ENCODE results near the gene SCO2. TPM values are rescaled to one million over a fixed set of nuclear protein-coding genes. Genes with fewer than 3 reads are reported as not detected.
"Not testable (repeated sequence)": the region's sequence is repeated elsewhere in the genome, so short reads cannot be mapped to it uniquely, and the experiment has no call there.

The SCO2 gene
- total RNA-seq, 2 donors from 2014 or later: 3.5 to 4.5 TPM

GRCh38 chr22:50522208-50522805 is 3.1 kb downstream of the SCO2 start:
- no peak for DNase-seq (ENCODE audit: low spot score)
- no peaks in the 10 kb centered on the region for H3K9me3 ChIP-seq
- no peak for TF ChIP-seq CTCF (IDR thresholded peaks at IDR 0.05)
- no peaks in the 10 kb centered on the region for H3K27me3 ChIP-seq (replicated peaks; ENCODE audit: insufficient read depth)
- H3K36me3 ChIP-seq: peaks cover 56% of the 10 kb centered on the region
- no peak overlapping the region for H3K4me3 ChIP-seq
- peaks cover 15 to 17% of the 10 kb centered on the region in 2 donors for H3K4me1 ChIP-seq (ENCODE audit: control insufficient read depth in 1 of 2, low read depth in 2 of 2)
- no peak overlapping the region for H3K27ac ChIP-seq
- ATAC-seq (ENCODE audit: insufficient number of reproducible peaks, low FRiP score, low read depth): no peak

- Histone ChIP-seq H3K4me1 (ENCODE audit: control insufficient read depth in 1 of 2, low read depth in 2 of 2) (peaks cover 10 to 14% of the 10 kb centered on the region in 2 donors), H3K27me3 (replicated peaks; ENCODE audit: insufficient read depth) (no peaks in the 10 kb centered on the region), H3K4me3 (no peak overlapping the region), H3K36me3 (peaks cover 58% of the 10 kb centered on the region), H3K27ac (no peak overlapping the region), H3K9me3 (no peaks in the 10 kb centered on the region)
- no peak for ATAC-seq (ENCODE audit: insufficient number of reproducible peaks, low FRiP score, low read depth)
- no peak for TF ChIP-seq CTCF (IDR thresholded peaks at IDR 0.05)
- DNase-seq (ENCODE audit: low spot score): no peak
These were observed 3.7 kb downstream of the SCO2 start for GRCh38 chr22:50521710-50522109.

- Histone ChIP-seq H3K36me3 (peaks cover 61% of the 10 kb centered on the region), H3K27me3 (replicated peaks; ENCODE audit: insufficient read depth) (no peaks in the 10 kb centered on the region), H3K4me3 (no peak overlapping the region), H3K4me1 (ENCODE audit: control insufficient read depth in 1 of 2, low read depth in 2 of 2) (peaks cover 10 to 11% of the 10 kb centered on the region in 2 donors), H3K9me3 (no peaks in the 10 kb centered on the region), H3K27ac (no peak overlapping the region)
- DNase-seq (ENCODE audit: low spot score): no peak
- ATAC-seq (ENCODE audit: insufficient number of reproducible peaks, low FRiP score, low read depth): no peak
- no peak for TF ChIP-seq CTCF (IDR thresholded peaks at IDR 0.05)
These were observed 4.5 kb downstream of the SCO2 start for GRCh38 chr22:50520826-50521453.

GRCh38 chr22:50520184-50520583 is 5.2 kb downstream of the SCO2 start:
- not testable (repeated sequence) for H3K27ac ChIP-seq; H3K9me3 ChIP-seq; H3K27me3 ChIP-seq (replicated peaks; ENCODE audit: insufficient read depth); ATAC-seq (ENCODE audit: insufficient number of reproducible peaks, low FRiP score, low read depth); DNase-seq (ENCODE audit: low spot score); H3K4me3 ChIP-seq
- Histone ChIP-seq H3K4me1 (ENCODE audit: control insufficient read depth in 1 of 2, low read depth in 2 of 2) (peaks cover 10 to 11% of the 10 kb centered on the region in 2 donors), H3K36me3 (peaks cover 61% of the 10 kb centered on the region)

- H3K27me3 ChIP-seq (replicated peaks; ENCODE audit: insufficient read depth): no peaks in the 10 kb centered on the region
- no peak overlapping the region for H3K27ac ChIP-seq
- no peak overlapping the region for H3K4me3 ChIP-seq
- no peak for TF ChIP-seq CTCF (IDR thresholded peaks at IDR 0.05)
- H3K9me3 ChIP-seq: no peaks in the 10 kb centered on the region
- no peak for DNase-seq (ENCODE audit: low spot score)
- H3K36me3 ChIP-seq: peaks cover 61% of the 10 kb centered on the region
- H3K4me1 ChIP-seq (ENCODE audit: control insufficient read depth in 1 of 2, low read depth in 2 of 2): peaks cover under 1 to 2% of the 10 kb centered on the region in 2 donors
- ATAC-seq (ENCODE audit: insufficient number of reproducible peaks, low FRiP score, low read depth): no peak
These were observed 6.2 kb downstream of the SCO2 start for GRCh38 chr22:50519151-50519550.
